HCEC 1CT (cell line): ENCODE results near the gene WASHC1.
"Not testable (repeated sequence)": the region's sequence is repeated elsewhere in the genome, so short reads cannot be mapped to it uniquely, and the experiment has no call there.

Experiments used
- DNase-seq: peaks from one replicate; pipeline ENCODE4 v3.0.0-alpha.2; 2017

The WASHC1 gene

GRCh38 chr9:11206-11605, 18.1 kb downstream of the WASHC1 start:
- DNase-seq, result not testable (repeated sequence)

- not testable (repeated sequence) for DNase-seq
These were observed 18.6 kb downstream of the WASHC1 start for GRCh38 chr9:10653-11053.

GRCh38 chr9:10207-10606, 19.0 kb downstream of the WASHC1 start:
- not testable (repeated sequence) for DNase-seq
